ENCODE results near the gene SHC1. TPM values are rescaled to one million over a fixed set of nuclear protein-coding genes. Genes with fewer than 3 reads are reported as not detected.

Gene SHC1
- total RNA-seq, 1 donor, result 167 TPM

DNA sequence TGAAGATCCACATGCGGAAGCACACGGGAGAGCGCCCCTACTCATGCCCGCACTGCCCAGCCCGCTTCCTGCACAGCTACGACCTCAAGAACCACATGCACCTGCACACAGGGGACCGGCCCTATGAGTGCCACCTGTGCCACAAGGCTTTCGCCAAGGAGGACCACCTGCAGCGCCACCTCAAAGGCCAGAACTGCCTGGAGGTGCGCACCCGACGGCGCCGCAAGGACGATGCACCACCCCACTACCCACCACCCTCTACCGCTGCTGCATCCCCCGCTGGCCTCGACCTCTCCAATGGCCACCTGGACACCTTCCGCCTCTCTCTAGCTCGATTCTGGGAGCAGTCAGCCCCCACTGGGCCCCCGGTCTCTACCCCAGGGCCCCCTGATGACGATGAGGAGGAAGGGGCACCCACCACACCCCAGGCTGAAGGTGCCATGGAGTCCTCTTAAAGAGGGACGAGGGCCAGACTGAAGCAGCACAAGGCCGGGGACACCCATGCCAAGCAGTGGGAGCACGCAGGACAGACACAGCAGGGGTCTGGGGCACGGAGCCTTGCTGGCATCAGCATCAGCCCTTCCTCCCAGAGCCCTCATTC is 45.8 kb upstream of the SHC1 start:
- H3K4me3 ChIP-seq (ENCODE audit: low read depth, low read length), result no peak overlapping the region
- no peak for DNase-seq (ENCODE audit: low read depth)
- TF ChIP-seq, protein P1, sequence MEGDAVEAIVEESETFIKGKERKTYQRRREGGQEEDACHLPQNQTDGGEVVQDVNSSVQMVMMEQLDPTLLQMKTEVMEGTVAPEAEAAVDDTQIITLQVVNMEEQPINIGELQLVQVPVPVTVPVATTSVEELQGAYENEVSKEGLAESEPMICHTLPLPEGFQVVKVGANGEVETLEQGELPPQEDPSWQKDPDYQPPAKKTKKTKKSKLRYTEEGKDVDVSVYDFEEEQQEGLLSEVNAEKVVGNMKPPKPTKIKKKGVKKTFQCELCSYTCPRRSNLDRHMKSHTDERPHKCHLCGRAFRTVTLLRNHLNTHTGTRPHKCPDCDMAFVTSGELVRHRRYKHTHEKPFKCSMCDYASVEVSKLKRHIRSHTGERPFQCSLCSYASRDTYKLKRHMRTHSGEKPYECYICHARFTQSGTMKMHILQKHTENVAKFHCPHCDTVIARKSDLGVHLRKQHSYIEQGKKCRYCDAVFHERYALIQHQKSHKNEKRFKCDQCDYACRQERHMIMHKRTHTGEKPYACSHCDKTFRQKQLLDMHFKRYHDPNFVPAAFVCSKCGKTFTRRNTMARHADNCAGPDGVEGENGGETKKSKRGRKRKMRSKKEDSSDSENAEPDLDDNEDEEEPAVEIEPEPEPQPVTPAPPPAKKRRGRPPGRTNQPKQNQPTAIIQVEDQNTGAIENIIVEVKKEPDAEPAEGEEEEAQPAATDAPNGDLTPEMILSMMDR (IDR thresholded peaks at IDR 0.05; ENCODE audit: insufficient read depth, low read length), result no peak

- H3K4me3 ChIP-seq (ENCODE audit: low read depth, low read length), result no peak overlapping the region
- DNase-seq (ENCODE audit: low read depth), result no peak
- TF ChIP-seq, protein P1 (IDR thresholded peaks at IDR 0.05; ENCODE audit: insufficient read depth, low read length), result no peak
These were observed 45.1 kb upstream of the SHC1 start for GRCh38 chr1:155015527-155016230.

DNA sequence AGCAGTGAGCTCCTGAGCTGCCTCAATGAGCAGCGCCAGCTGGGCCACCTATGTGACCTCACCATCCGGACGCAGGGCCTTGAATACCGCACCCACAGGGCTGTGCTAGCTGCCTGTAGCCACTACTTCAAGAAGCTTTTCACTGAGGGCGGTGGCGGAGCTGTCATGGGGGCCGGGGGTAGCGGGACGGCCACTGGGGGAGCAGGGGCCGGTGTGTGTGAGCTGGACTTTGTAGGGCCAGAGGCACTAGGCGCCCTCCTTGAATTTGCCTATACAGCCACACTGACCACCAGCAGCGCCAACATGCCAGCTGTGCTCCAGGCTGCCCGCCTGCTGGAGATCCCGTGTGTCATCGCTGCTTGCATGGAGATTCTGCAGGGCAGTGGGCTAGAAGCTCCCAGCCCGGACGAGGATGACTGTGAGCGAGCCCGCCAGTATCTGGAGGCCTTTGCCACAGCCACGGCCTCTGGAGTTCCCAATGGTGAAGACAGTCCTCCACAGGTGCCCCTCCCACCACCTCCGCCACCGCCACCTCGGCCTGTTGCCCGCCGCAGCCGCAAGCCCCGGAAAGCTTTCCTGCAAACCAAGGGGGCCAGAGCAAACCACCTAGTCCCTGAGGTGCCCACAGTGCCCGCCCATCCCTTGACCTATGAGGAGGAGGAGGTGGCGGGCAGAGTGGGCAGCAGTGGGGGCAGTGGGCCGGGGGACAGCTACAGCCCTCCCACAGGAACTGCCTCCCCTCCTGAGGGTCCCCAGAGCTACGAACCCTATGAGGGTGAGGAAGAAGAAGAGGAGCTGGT is 44.4 kb upstream of the SHC1 start:
- TF ChIP-seq, protein P1 (IDR thresholded peaks at IDR 0.05; ENCODE audit: insufficient read depth, low read length), result no peak
- no peak overlapping the region for H3K4me3 ChIP-seq (ENCODE audit: low read depth, low read length)
- DNase-seq (ENCODE audit: low read depth), result no peak

- TF ChIP-seq, protein P1 (IDR thresholded peaks at IDR 0.05; ENCODE audit: insufficient read depth, low read length), result no peak
- no peak overlapping the region for H3K4me3 ChIP-seq (ENCODE audit: low read depth, low read length)
These were observed 43.1 kb upstream of the SHC1 start for GRCh38 chr1:155013632-155014031.

DNA sequence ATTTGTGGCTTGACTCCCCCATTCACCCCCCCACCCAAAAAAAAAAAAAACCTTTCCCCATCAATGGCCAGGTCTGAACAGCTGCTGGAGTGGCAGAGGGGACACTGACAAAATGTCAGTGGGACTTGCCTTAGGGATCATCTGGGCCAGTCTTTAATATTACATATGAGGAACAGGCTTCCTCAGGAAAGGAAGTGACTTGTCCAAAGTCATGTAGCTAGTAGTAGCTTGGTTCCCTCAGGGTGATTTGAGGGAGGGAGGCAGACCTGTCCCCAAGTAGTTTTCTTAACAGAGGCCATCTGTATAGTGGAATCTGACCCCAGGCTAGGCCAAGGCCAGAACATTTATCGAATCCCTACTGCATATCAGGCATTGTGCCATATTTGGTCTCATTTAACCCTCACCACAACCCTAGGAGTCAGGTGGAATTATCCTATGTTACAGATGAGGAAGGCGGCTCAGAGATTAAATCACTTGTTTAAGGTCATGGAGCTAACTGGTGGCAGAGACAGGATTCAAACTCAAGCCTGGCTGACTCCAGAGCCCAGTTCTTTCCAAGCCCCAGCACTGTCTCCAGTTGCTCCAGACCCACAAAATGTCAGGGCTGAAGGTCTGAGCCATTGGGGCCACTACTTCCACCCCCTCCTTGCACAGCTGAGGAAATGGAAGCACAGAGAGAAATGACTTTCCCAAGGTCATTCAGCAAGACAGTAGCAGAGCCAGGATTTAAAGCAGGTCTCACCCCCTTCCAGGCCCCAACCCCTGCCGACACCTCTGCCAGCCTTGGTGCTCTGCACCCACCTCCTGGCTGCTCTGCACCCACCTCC is 42.4 kb upstream of the SHC1 start:
- H3K4me3 ChIP-seq (ENCODE audit: low read depth, low read length), result no peak overlapping the region
- no peak for DNase-seq (ENCODE audit: low read depth)
- TF ChIP-seq, protein P1 (IDR thresholded peaks at IDR 0.05; ENCODE audit: insufficient read depth, low read length), result no peak

More at GRCh38 chr1:155013632-155014031, 43.1 kb upstream of the SHC1 start:
- DNase-seq (ENCODE audit: low read depth), result no peak

DNA sequence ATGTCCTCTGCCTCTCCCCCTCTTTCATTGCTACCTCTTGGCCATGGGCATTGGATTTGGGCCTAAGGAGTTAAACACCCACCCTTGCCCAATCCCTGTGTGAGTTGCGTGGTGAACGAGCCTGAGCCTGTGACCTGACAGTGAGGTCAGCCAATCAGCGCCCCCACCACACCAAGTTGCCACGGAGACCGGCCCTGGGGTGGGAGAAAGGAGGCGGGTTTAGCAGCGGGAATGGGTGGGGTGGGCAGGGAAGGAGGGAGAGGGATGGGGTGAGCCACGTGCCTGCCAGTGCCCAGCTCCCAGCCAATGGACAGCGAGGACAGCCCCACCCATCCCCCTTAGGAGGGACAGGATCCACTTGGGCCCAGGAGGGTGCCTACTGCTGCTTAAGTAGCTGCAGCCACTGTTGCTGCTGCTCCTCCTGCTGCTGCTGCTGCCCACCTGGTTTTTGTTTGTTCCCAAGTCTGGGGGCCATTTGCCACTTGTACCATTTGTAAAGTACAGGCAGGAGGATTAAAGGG is 41.5 kb upstream of the SHC1 start:
- no peak overlapping the region for H3K4me3 ChIP-seq (ENCODE audit: low read depth, low read length)
- TF ChIP-seq, protein P1 (IDR thresholded peaks at IDR 0.05; ENCODE audit: insufficient read depth, low read length), result no peak
- DNase-seq (ENCODE audit: low read depth), result peak; percentile 67
